ENCODE measurements around the gene IL17C.

The IL17C gene

GRCh38 chr16:88643644-88643932, 5.2 kb downstream of the IL17C start:
- H3K27me3 ChIP-seq (ENCODE audit: control insufficient read depth in 2 of 2, insufficient read depth in 2 of 2, low read length in 2 of 2) = peaks cover 13 to 19% of the 10 kb centered on the region in 2 donors
- no peak overlapping the region for H3K27ac ChIP-seq (ENCODE audit: low read depth in 2 of 2, low read length in 2 of 2)
- H3K4me3 ChIP-seq (ENCODE audit: low read length in 2 of 2) = no peak overlapping the region
- no peaks in the 10 kb centered on the region for H3K9me3 ChIP-seq (ENCODE audit: control insufficient read depth in 2 of 2, low read length in 2 of 2)
- no peak overlapping the region for H3K9ac ChIP-seq (ENCODE audit: low read depth in 1 of 2, low read length in 2 of 2)
- peaks cover 17 to 19% of the 10 kb centered on the region in 2 donors for H3K4me1 ChIP-seq (ENCODE audit: control insufficient read depth in 2 of 2, insufficient read depth in 2 of 2, low read length in 2 of 2)
- H3K36me3 ChIP-seq (ENCODE audit: control insufficient read depth in 2 of 2, insufficient read depth in 2 of 2, low read length in 2 of 2) = no peaks in the 10 kb centered on the region

- H3K27ac ChIP-seq (ENCODE audit: low read depth in 2 of 2, low read length in 2 of 2) = no peak overlapping the region
- H3K4me1 ChIP-seq (ENCODE audit: control insufficient read depth in 2 of 2, insufficient read depth in 2 of 2, low read length in 2 of 2) = peaks cover 11 to 14% of the 10 kb centered on the region in 2 donors
- H3K36me3 ChIP-seq (ENCODE audit: control insufficient read depth in 2 of 2, insufficient read depth in 2 of 2, low read length in 2 of 2) = no peaks in the 10 kb centered on the region
- H3K9me3 ChIP-seq (ENCODE audit: control insufficient read depth in 2 of 2, low read length in 2 of 2) = no peaks in the 10 kb centered on the region
- H3K4me3 ChIP-seq (ENCODE audit: low read length in 2 of 2) = no peak overlapping the region
- H3K9ac ChIP-seq (ENCODE audit: low read depth in 1 of 2, low read length in 2 of 2) = no peak overlapping the region
- H3K27me3 ChIP-seq (ENCODE audit: control insufficient read depth in 2 of 2, insufficient read depth in 2 of 2, low read length in 2 of 2) = peaks cover 1 to 5% of the 10 kb centered on the region in 2 donors
Observed at GRCh38 chr16:88645455-88645854, 7.1 kb downstream of the IL17C start.

DNA sequence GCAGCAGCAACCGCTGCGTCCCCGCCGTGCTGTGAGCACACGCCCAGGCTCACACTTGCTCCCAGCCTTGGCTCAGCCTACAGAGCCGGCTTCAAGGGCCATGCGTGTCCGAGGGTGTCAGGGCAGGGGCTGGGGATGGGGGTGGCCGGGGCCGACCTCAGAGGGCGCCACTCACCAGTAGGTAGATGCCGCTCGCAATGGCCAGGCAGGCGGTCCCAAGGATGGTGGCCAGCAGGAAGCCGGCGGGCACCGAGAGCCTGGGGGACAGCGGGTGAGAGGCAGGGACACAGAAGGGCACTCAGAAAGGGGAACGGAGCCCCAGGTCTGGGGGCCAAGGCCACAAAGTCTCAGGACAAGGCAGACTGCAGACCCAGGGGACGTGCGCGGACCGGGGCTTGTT, 7.6 kb downstream of the IL17C start:
- Histone ChIP-seq H3K4me1 (ENCODE audit: control insufficient read depth in 2 of 2, insufficient read depth in 2 of 2, low read length in 2 of 2) (peaks cover 11 to 14% of the 10 kb centered on the region in 2 donors), H3K27me3 (ENCODE audit: control insufficient read depth in 2 of 2, insufficient read depth in 2 of 2, low read length in 2 of 2) (peaks cover 0 to 1% of the 10 kb centered on the region in 2 donors), H3K4me3 (ENCODE audit: low read length in 2 of 2) (no peak overlapping the region), H3K27ac (ENCODE audit: low read depth in 2 of 2, low read length in 2 of 2) (no peak overlapping the region), H3K9me3 (ENCODE audit: control insufficient read depth in 2 of 2, low read length in 2 of 2) (no peaks in the 10 kb centered on the region), H3K36me3 (ENCODE audit: control insufficient read depth in 2 of 2, insufficient read depth in 2 of 2, low read length in 2 of 2) (no peaks in the 10 kb centered on the region), H3K9ac (ENCODE audit: low read depth in 1 of 2, low read length in 2 of 2) (no peak overlapping the region)

DNA sequence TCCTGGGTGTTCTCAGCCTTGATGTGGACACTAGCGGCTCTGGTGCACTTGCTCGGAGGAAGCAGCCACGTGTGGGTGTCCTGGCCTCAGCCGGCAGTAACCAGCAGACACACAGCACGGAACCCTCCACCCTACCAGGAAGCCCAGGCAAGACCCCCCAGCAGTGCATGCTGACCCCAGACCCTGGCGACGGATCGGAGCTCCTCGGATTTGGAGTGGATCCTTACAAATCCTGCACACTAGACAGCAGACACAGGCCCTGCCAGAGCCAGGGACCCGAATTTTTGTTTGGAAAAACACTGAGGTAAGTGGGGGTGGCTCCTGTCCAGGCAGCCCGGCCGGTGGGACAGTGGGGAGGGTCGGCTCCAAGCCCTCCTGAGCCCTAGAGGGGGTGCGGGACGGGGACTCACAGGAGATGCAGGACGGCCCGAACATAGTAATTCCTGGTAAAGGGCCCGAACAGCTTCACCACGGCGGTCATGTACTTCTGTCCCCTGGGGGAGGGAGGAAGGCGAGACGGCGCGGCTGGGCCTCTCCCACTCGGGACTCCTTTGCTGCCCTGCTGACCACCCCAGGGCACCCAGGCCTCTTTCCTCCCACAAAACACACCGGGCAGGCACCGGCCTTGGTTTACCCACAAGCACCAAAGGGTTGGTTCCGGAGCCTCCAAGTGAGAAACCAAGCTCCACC, 8.1 kb downstream of the IL17C start:
- Histone ChIP-seq H3K9me3 (ENCODE audit: control insufficient read depth in 2 of 2, low read length in 2 of 2) (no peaks in the 10 kb centered on the region), H3K27ac (ENCODE audit: low read depth in 2 of 2, low read length in 2 of 2) (no peak overlapping the region), H3K27me3 (ENCODE audit: control insufficient read depth in 2 of 2, insufficient read depth in 2 of 2, low read length in 2 of 2) (no peaks in the 10 kb centered on the region), H3K9ac (ENCODE audit: low read depth in 1 of 2, low read length in 2 of 2) (no peak overlapping the region), H3K4me1 (ENCODE audit: control insufficient read depth in 2 of 2, insufficient read depth in 2 of 2, low read length in 2 of 2) (peaks cover 15 to 20% of the 10 kb centered on the region in 2 donors), H3K36me3 (ENCODE audit: control insufficient read depth in 2 of 2, insufficient read depth in 2 of 2, low read length in 2 of 2) (no peaks in the 10 kb centered on the region), H3K4me3 (ENCODE audit: low read length in 2 of 2) (no peak overlapping the region)

DNA sequence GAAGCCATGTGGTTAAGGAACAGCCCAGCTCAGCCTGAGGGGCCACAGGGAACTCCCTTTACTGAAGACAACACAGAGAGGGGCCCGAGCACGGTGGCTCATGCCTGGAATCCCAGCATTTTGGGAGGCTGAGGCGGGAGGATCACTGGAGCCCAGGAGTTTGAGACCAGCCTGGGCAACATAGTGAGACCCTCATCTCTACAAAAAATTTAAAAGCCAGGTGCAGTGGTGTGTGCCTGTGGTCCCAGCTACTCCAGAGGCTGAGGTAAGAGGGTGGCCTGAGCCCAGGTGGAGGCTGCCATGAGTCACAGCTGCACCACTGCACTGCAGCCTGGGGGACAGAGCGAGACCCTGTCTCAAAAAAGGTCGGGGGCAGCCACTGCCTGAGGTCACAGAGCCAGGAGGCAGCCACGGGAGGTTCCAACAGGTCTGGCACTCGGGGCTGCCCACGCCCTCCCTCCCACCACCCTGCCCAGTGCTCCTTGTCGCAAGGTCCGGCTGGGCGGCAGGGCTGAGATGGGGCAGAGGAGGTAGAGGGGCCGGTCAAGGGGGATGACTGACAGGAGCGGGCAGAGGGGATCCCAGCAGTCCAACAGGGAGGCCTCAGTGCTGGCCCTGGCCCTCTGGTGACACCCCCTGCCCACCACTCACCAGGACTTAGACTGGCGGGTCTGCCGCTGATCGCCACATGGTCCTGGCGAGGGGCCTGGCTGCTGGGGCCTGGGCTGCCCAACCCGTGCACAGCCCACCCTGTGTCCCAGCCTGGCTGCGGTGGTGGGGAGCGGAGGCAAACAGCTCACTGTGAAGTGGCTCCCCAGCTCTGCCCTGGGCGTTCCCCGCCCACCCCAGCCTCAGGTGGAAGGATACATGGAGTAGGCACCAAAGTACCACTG, 9.1 kb downstream of the IL17C start:
- Histone ChIP-seq H3K9ac (ENCODE audit: low read depth in 1 of 2, low read length in 2 of 2) (no peak overlapping the region), H3K4me1 (ENCODE audit: control insufficient read depth in 2 of 2, insufficient read depth in 2 of 2, low read length in 2 of 2) (peaks cover 15 to 26% of the 10 kb centered on the region in 2 donors), H3K36me3 (ENCODE audit: control insufficient read depth in 2 of 2, insufficient read depth in 2 of 2, low read length in 2 of 2) (no peaks in the 10 kb centered on the region), H3K27ac (ENCODE audit: low read depth in 2 of 2, low read length in 2 of 2) (no peak overlapping the region), H3K4me3 (ENCODE audit: low read length in 2 of 2) (no peak overlapping the region), H3K9me3 (ENCODE audit: control insufficient read depth in 2 of 2, low read length in 2 of 2) (no peaks in the 10 kb centered on the region), H3K27me3 (ENCODE audit: control insufficient read depth in 2 of 2, insufficient read depth in 2 of 2, low read length in 2 of 2) (no peaks in the 10 kb centered on the region)

DNA sequence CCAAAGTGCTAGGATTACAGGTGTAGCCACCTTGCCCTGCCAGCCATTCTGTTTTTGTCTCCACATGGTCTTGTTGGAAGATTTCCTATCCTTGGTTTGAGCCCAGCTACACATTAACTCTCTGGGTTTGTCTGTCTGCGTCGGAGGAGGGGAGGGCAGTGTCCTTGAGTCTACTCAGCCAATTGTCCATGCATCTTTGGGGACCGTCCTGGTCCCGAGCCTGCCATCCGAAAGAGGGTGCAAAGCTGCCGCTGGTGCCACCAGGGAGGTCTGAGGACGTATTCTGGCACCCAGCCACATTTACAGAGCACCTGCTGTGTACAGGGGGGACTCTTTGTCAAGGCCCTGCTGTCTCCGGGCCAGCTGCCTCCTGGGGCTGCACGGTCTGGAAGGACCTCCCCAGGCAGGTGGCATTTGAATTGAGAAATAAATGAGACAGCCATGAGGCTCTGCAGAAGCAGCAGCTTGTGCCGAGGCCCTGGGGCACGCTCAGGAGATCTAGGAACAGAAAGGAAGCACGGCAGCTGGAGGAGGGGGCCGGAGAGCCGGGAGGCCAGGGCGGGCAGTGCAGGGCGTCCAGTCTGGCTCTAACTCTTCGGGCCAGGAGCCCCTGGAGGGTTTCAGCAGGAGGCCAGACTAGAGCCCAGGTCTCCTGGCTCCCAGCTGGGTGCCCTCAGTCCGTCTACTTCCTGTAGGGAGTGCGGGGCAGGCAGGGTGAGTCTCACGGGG, 11.0 kb downstream of the IL17C start:
- Histone ChIP-seq H3K27me3 (ENCODE audit: control insufficient read depth in 2 of 2, insufficient read depth in 2 of 2, low read length in 2 of 2) (no peaks in the 10 kb centered on the region), H3K9ac (ENCODE audit: low read depth in 1 of 2, low read length in 2 of 2) (peak overlapping the region in 1 of 2 donors; percentile 72)

GRCh38 chr16:88649924-88650748, 11.8 kb downstream of the IL17C start:
- no peaks in the 10 kb centered on the region for H3K9me3 ChIP-seq (ENCODE audit: control insufficient read depth in 2 of 2, low read length in 2 of 2)
- H3K4me1 ChIP-seq (ENCODE audit: control insufficient read depth in 2 of 2, insufficient read depth in 2 of 2, low read length in 2 of 2) = peaks cover 12 to 24% of the 10 kb centered on the region in 2 donors
- peak overlapping the region; percentile 78 to 81 for H3K4me3 ChIP-seq (ENCODE audit: low read length in 2 of 2)
- no peaks in the 10 kb centered on the region for H3K27me3 ChIP-seq (ENCODE audit: control insufficient read depth in 2 of 2, insufficient read depth in 2 of 2, low read length in 2 of 2)
- peaks cover 7 to 10% of the 10 kb centered on the region in 2 donors for H3K36me3 ChIP-seq (ENCODE audit: control insufficient read depth in 2 of 2, insufficient read depth in 2 of 2, low read length in 2 of 2)
- H3K27ac ChIP-seq (ENCODE audit: low read depth in 2 of 2, low read length in 2 of 2) = peak overlapping the region; percentile 74 to 88
- peak overlapping the region; percentile 60 to 72 for H3K9ac ChIP-seq (ENCODE audit: low read depth in 1 of 2, low read length in 2 of 2)

More for the DNA sequence above, 11.0 kb downstream of the IL17C start:
- peaks cover 15 to 26% of the 10 kb centered on the region in 2 donors for H3K4me1 ChIP-seq (ENCODE audit: control insufficient read depth in 2 of 2, insufficient read depth in 2 of 2, low read length in 2 of 2)
- peak overlapping the region; percentile 78 to 81 for H3K4me3 ChIP-seq (ENCODE audit: low read length in 2 of 2)
- no peaks in the 10 kb centered on the region for H3K9me3 ChIP-seq (ENCODE audit: control insufficient read depth in 2 of 2, low read length in 2 of 2)
- peaks cover 2 to 3% of the 10 kb centered on the region in 2 donors for H3K36me3 ChIP-seq (ENCODE audit: control insufficient read depth in 2 of 2, insufficient read depth in 2 of 2, low read length in 2 of 2)
- H3K27ac ChIP-seq (ENCODE audit: low read depth in 2 of 2, low read length in 2 of 2) = peak overlapping the region; percentile 74 to 88

DNA sequence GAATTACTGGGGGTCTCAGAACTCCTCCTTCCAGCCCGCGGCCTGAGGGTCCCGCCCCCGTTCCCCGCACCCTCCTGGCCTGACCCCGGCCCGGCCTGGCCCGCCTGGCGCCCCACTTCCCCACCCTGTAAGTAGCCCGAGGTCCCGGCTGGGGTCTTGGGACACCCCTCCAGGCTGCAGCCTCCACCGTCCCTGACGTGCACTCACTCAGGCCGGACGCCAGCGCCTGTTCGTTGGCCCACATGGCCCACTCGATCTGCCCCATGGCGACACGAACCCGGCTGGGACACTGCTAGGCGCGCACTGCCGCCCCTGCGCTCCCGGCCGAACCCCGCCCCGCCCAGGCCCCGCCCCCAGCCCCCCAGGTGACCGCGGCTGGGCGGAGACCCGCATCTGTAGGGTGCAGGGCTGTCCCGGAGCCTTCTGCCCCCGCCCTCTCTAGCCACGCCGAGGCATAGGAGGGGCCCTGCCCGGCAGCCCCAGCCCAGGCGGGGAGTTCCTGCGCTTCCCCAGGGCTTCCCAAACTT, 12.4 kb downstream of the IL17C start, which contains the start of gene CYBA:
Gene CYBA (minus strand): TSS at position 305 of the 527 bp plus-strand sequence. CDS start 40 bp downstream, at position 265.
- H3K4me3 ChIP-seq (ENCODE audit: low read length in 2 of 2) = peak within 1 kb of the TSS; percentile 78 to 81
- peaks cover 12 to 19% of the 10 kb centered on the region in 2 donors for H3K4me1 ChIP-seq (ENCODE audit: control insufficient read depth in 2 of 2, insufficient read depth in 2 of 2, low read length in 2 of 2)
- no peaks in the 10 kb centered on the region for H3K27me3 ChIP-seq (ENCODE audit: control insufficient read depth in 2 of 2, insufficient read depth in 2 of 2, low read length in 2 of 2)
- peak within 1 kb of the TSS; percentile 65 to 72 for H3K9ac ChIP-seq (ENCODE audit: low read depth in 1 of 2, low read length in 2 of 2)
- peaks cover 7 to 14% of the 10 kb centered on the region in 2 donors for H3K36me3 ChIP-seq (ENCODE audit: control insufficient read depth in 2 of 2, insufficient read depth in 2 of 2, low read length in 2 of 2)
- H3K27ac ChIP-seq (ENCODE audit: low read depth in 2 of 2, low read length in 2 of 2) = peak within 1 kb of the TSS; percentile 74 to 88
- no peaks in the 10 kb centered on the region for H3K9me3 ChIP-seq (ENCODE audit: control insufficient read depth in 2 of 2, low read length in 2 of 2)

DNA sequence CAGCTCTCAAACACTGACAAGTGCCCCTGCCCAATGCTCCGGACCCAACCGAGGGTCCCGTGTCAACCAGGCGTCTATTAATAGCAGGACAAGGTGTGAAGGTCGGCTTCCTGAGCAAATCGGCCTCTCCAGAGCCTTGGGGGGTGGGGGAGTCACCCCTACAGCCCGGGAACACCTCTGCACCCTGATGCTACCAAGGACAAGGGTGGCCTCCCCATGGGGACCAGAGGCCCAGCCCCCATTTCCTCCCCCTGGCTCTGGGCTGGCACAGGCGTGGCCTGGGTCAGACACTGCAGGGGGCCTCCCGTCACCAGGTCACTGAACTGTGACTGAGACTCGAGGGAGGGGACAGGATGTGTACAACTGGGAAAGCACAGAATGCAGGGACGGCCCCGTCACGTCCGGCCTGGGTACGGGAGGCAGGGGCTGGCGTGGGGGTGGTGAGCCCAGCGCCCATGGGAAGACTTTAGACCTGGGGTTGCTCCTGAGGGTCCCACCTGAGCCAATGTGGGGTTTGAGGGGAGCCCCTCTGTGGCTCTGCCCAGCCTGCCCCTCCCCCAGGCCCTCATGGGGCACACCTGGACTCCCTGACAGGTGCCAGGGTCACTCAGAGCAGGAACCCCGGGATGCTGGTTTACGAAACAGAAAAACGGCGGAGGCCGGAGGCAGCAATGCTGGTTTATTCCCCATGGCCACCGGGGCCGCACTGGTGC, 13.1 kb downstream of the IL17C start:
- peak overlapping the region; percentile 65 to 72 for H3K9ac ChIP-seq (ENCODE audit: low read depth in 1 of 2, low read length in 2 of 2)

More for the DNA sequence above, 13.1 kb downstream of the IL17C start:
- H3K27me3 ChIP-seq (ENCODE audit: control insufficient read depth in 2 of 2, insufficient read depth in 2 of 2, low read length in 2 of 2) = no peaks in the 10 kb centered on the region
- H3K4me3 ChIP-seq (ENCODE audit: low read length in 2 of 2) = peak overlapping the region; percentile 67 to 78
- peak overlapping the region; percentile 74 to 83 for H3K27ac ChIP-seq (ENCODE audit: low read depth in 2 of 2, low read length in 2 of 2)
- peaks cover 12 to 19% of the 10 kb centered on the region in 2 donors for H3K4me1 ChIP-seq (ENCODE audit: control insufficient read depth in 2 of 2, insufficient read depth in 2 of 2, low read length in 2 of 2)
- H3K36me3 ChIP-seq (ENCODE audit: control insufficient read depth in 2 of 2, insufficient read depth in 2 of 2, low read length in 2 of 2) = peaks cover 7 to 18% of the 10 kb centered on the region in 2 donors
- no peaks in the 10 kb centered on the region for H3K9me3 ChIP-seq (ENCODE audit: control insufficient read depth in 2 of 2, low read length in 2 of 2)

Measured in mucosa of rectum (tissue), 2 donors.